ENCODE results near the gene SNX32.

- TF ChIP-seq CTCF (conservative IDR thresholded peaks at IDR 0.05; ENCODE audit: low read length) (peak; percentile 17), EZH2phosphoT487 (IDR thresholded peaks at IDR 0.05; ENCODE audit: borderline replicate concordance) (no peak)
Observed at GRCh38 chr11:65894034-65894591, 60.4 kb downstream of the SNX32 start.
